Activated CD4-positive, alpha-beta T cell treated with anti-CD3 and anti-CD28 coated beads, Interleukin-2, amount 10 ng/mL, durations not matched to agents 24 days and 14 days (primary cell): ENCODE data around the gene IGF1R. TPM values are rescaled to one million over a fixed set of nuclear protein-coding genes. Genes with fewer than 3 reads are reported as not detected.

Experiments used
- DNase-seq: peaks from one replicate; pipeline ENCODE4 v3.0.0; 2022
- H3K27ac Mint-ChIP-seq: one replicate; pipeline ENCODE4 v1.8.0; 2022; ENCODE audit warnings: mild to moderate bottlenecking, mixed read lengths
- H3K27me3 Mint-ChIP-seq: one replicate; pipeline ENCODE4 v1.8.0; 2022; ENCODE audit warnings: mixed read lengths
- H3K36me3 Mint-ChIP-seq: one replicate; pipeline ENCODE4 v1.8.0; 2022; ENCODE audit warnings: low read depth, mild to moderate bottlenecking, mixed read lengths
- H3K4me1 Mint-ChIP-seq: one replicate; pipeline ENCODE4 v1.8.0; 2021; ENCODE audit warnings: mixed read lengths
- H3K4me3 Mint-ChIP-seq: one replicate; pipeline ENCODE4 v1.8.0; 2022; ENCODE audit warnings: mild to moderate bottlenecking, moderate library complexity, mixed read lengths
- H3K9me3 Mint-ChIP-seq: one replicate; pipeline ENCODE4 v1.8.0; 2021; ENCODE audit warnings: mixed read lengths
- intact Hi-C: fragments of 100-400 bp; cut with micrococcal nuclease; formaldehyde crosslinking; loops from one replicate; pipeline ENCODE4 v1.15.1; 2023
- total RNA-seq: library from RNA; stranded (reverse); gene quantifications from 2 replicates; pipeline ENCODE4 v1.2.3, GENCODE V29; 2022

The IGF1R gene
- total RNA-seq, 1 donor from 2014 or later, result 35.3 TPM

DNA sequence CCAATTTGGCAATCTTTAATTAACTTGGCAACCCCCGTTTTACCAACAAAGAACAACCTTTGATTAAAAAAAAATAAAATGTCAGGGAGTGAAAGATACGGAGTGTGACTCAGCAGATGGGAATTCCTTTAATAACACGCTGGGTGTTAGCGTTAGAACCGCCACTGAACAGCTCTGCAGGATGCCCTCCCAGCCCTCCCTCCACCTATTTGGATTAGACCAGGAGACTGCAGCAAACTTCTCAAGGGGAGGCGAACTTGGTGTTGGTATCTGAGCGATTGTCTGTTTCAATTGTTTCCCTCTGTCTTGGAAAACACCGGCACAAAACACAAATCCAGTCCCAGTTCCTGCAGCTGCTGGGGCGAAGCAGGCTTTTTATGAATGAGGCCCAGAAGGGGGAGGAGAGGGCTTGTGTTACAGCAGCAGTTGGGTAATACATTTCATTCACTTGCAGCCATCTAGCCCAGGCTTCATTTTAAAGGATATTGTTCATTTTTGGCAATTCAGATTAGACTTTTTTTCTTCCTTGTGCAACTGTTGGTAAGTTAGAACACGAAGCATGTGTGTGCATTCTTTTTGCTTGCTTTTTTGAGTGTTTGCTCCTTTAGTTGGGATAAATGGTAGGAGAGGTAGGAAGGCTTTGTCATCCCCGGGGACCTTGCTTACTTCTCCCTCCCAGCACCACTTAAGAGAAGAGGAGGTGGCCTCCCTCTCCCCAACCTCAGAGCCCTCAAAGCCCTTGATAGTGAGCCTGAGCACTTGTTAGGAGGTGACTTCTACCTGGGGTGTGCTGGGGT, 152.3 kb downstream of the IGF1R start:
- Mint-ChIP-seq H3K36me3 (no peaks in the 10 kb centered on the region), H3K27me3 (no peaks in the 10 kb centered on the region), H3K9me3 (no peaks in the 10 kb centered on the region), H3K4me3 (no peak overlapping the region), H3K27ac (no peak overlapping the region), H3K4me1 (peaks cover 7% of the 10 kb centered on the region)
- intact Hi-C loops, result no loop called here
- DNase-seq, result no peak

GRCh38 chr15:98801234-98801561, 152.9 kb downstream of the IGF1R start:
- no peaks in the 10 kb centered on the region for H3K27me3 Mint-ChIP-seq
- intact Hi-C loops, result no loop called here
- no peak for DNase-seq
- H3K36me3 Mint-ChIP-seq, result no peaks in the 10 kb centered on the region
- H3K9me3 Mint-ChIP-seq, result no peaks in the 10 kb centered on the region
- no peak overlapping the region for H3K4me3 Mint-ChIP-seq
- no peak overlapping the region for H3K27ac Mint-ChIP-seq
- H3K4me1 Mint-ChIP-seq, result peaks cover 7% of the 10 kb centered on the region

DNA sequence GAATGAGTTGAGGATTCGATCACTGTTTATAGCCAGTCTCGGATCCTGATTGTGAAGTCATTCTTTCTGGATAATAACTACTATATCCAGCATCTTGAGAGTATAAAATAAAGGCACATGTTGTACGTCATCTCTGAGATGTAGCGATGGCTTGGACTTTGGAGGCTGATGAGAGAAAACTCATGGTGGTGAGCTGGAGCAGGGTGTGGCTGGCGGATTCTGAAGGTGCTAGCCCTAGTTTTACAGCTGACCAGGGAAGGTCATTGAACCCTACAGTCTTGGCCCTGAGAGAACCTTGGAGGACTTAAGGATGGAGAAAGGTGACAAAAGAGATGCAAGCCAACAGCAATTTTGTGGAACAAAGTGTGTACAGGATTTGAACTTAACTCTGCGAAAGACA, 153.8 kb downstream of the IGF1R start:
- no peak for DNase-seq
- Mint-ChIP-seq H3K27ac (no peak overlapping the region), H3K36me3 (no peaks in the 10 kb centered on the region), H3K9me3 (no peaks in the 10 kb centered on the region), H3K4me3 (no peak overlapping the region), H3K4me1 (peaks cover 7% of the 10 kb centered on the region), H3K27me3 (no peaks in the 10 kb centered on the region)
- intact Hi-C loops, result no loop called here

GRCh38 chr15:98803228-98804056, 155.1 kb downstream of the IGF1R start:
- Mint-ChIP-seq H3K4me1 (peaks cover 7% of the 10 kb centered on the region), H3K27me3 (no peaks in the 10 kb centered on the region), H3K9me3 (no peaks in the 10 kb centered on the region), H3K36me3 (no peaks in the 10 kb centered on the region), H3K27ac (no peak overlapping the region), H3K4me3 (no peak overlapping the region)
- intact Hi-C loops, result no loop called here
- DNase-seq, result no peak

GRCh38 chr15:98804057-98804380, 155.7 kb downstream of the IGF1R start:
- DNase-seq, result no peak
- Mint-ChIP-seq H3K36me3 (no peaks in the 10 kb centered on the region), H3K4me3 (no peak overlapping the region), H3K4me1 (peaks cover 7% of the 10 kb centered on the region), H3K27ac (no peak overlapping the region), H3K27me3 (no peaks in the 10 kb centered on the region), H3K9me3 (no peaks in the 10 kb centered on the region)
- intact Hi-C loops, result no loop called here

DNA sequence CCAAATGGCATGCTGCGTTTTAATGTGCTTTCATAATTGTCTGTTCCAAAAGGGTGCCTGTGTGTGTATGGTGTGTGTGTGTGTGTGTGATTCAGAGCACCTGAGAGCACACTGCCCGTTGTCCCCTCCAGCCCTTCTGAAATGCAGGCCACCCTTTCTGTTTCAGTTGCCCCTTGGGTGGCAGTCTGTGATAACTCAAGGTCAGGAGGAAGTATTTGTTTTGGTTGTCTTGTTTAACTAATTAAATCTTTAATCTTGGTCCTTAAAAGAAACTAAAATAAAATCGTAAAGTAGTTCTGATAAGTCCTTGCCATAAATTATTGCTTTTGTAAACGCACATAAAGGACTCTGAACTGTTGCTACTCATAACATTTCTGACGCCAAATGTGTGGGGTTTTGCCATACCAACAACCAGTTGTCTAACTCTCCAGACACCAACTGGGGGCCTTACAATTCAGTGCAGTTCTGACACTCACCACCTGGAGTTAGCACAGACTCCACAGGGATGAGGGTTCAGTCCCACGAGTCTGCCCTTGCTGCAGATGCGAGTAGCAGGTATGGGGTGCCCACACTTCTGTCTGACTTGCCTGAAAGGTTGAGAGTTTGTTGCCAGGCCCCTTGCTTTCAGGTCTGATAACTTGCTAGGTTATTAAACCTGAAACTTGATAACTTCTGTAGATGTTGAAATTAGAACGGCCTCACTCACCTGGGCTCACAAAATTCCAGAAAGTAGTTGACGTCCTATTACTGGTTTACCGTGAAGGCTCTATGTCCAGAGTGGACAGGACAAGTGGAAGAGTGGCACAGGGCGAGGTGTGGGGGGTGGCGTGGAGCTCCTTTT, 157.3 kb downstream of the IGF1R start:
- DNase-seq, result no peak
- H3K27me3 Mint-ChIP-seq, result no peaks in the 10 kb centered on the region
- no peak overlapping the region for H3K27ac Mint-ChIP-seq
- H3K4me1 Mint-ChIP-seq, result peaks cover 6% of the 10 kb centered on the region
- intact Hi-C loops, result no loop called here
- no peaks in the 10 kb centered on the region for H3K9me3 Mint-ChIP-seq
- no peaks in the 10 kb centered on the region for H3K36me3 Mint-ChIP-seq
- H3K4me3 Mint-ChIP-seq, result no peak overlapping the region

DNA sequence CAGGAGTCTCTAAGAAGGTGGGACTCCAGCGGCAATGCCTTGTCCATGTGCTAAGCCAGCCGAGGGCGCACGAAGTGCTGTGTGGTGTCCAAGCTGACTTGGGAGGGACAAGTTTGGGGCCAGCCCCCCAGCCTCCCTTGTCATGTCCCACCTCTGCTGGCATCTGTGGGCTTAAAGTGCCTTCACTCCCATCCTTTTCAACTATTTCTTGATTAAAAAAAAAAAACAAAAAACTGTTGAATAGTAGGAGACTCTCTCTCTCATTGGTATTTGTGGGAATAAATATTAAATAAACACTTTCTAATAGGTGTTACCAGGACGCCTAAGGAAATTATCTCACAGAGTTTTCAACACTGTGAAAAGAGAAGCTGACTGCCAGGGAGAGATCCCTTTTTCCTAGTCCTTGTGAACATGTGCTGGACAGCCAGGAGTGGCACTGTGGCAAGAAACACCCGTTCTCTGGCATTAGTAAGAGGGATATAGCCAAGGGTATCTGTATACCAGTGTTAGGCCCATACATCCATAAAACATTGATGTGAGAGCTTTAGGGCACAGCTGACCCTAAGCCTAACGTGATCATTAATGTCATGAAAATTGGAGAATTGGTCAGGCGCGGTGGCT, 158.0 kb downstream of the IGF1R start:
- no peak overlapping the region for H3K4me3 Mint-ChIP-seq
- intact Hi-C loops, result no loop called here

GRCh38 chr15:98807262-98807661, 158.9 kb downstream of the IGF1R start:
- Mint-ChIP-seq H3K4me3 (no peak overlapping the region), H3K27me3 (no peaks in the 10 kb centered on the region), H3K4me1 (no peaks in the 10 kb centered on the region), H3K9me3 (no peaks in the 10 kb centered on the region), H3K27ac (no peak overlapping the region), H3K36me3 (no peaks in the 10 kb centered on the region)
- intact Hi-C loops, result no loop called here
- no peak for DNase-seq

More for the DNA sequence above, 158.0 kb downstream of the IGF1R start:
- H3K27me3 Mint-ChIP-seq, result no peaks in the 10 kb centered on the region
- H3K9me3 Mint-ChIP-seq, result no peaks in the 10 kb centered on the region
- H3K36me3 Mint-ChIP-seq, result no peaks in the 10 kb centered on the region
- H3K27ac Mint-ChIP-seq, result no peak overlapping the region
- no peaks in the 10 kb centered on the region for H3K4me1 Mint-ChIP-seq
- DNase-seq, result no peak

- peaks cover 1% of the 10 kb centered on the region for H3K36me3 Mint-ChIP-seq
- no peaks in the 10 kb centered on the region for H3K27me3 Mint-ChIP-seq
- H3K27ac Mint-ChIP-seq, result no peak overlapping the region
- no peaks in the 10 kb centered on the region for H3K4me1 Mint-ChIP-seq
- intact Hi-C loops, result no loop called here
- no peaks in the 10 kb centered on the region for H3K9me3 Mint-ChIP-seq
- no peak overlapping the region for H3K4me3 Mint-ChIP-seq
- DNase-seq, result no peak
These were observed 160.9 kb downstream of the IGF1R start for GRCh38 chr15:98809273-98809672.

GRCh38 chr15:98812716-98813446, 164.5 kb downstream of the IGF1R start:
- H3K27ac Mint-ChIP-seq, result no peak overlapping the region
- DNase-seq, result no peak
- intact Hi-C loops, result no loop called here
- no peaks in the 10 kb centered on the region for H3K27me3 Mint-ChIP-seq
- no peaks in the 10 kb centered on the region for H3K4me1 Mint-ChIP-seq
- peaks cover 7% of the 10 kb centered on the region for H3K36me3 Mint-ChIP-seq
- no peak overlapping the region for H3K4me3 Mint-ChIP-seq
- H3K9me3 Mint-ChIP-seq, result peaks cover 12% of the 10 kb centered on the region

- peaks cover 15% of the 10 kb centered on the region for H3K9me3 Mint-ChIP-seq
- peaks cover 7% of the 10 kb centered on the region for H3K36me3 Mint-ChIP-seq
These were observed 165.6 kb downstream of the IGF1R start for GRCh38 chr15:98813951-98814350.

GRCh38 chr15:98815207-98815606, 166.9 kb downstream of the IGF1R start:
- no peak overlapping the region for H3K27ac Mint-ChIP-seq
- no peaks in the 10 kb centered on the region for H3K4me1 Mint-ChIP-seq
- no peak for DNase-seq
- H3K9me3 Mint-ChIP-seq, result peaks cover 15% of the 10 kb centered on the region
- peaks cover 7% of the 10 kb centered on the region for H3K36me3 Mint-ChIP-seq
- H3K4me3 Mint-ChIP-seq, result no peak overlapping the region
- intact Hi-C loops, result no loop called here
- no peaks in the 10 kb centered on the region for H3K27me3 Mint-ChIP-seq

More at GRCh38 chr15:98813951-98814350, 165.6 kb downstream of the IGF1R start:
- Mint-ChIP-seq H3K27me3 (no peaks in the 10 kb centered on the region), H3K4me3 (no peak overlapping the region), H3K27ac (no peak overlapping the region), H3K4me1 (no peaks in the 10 kb centered on the region)
- DNase-seq, result no peak
- intact Hi-C loops, result no loop called here

DNA sequence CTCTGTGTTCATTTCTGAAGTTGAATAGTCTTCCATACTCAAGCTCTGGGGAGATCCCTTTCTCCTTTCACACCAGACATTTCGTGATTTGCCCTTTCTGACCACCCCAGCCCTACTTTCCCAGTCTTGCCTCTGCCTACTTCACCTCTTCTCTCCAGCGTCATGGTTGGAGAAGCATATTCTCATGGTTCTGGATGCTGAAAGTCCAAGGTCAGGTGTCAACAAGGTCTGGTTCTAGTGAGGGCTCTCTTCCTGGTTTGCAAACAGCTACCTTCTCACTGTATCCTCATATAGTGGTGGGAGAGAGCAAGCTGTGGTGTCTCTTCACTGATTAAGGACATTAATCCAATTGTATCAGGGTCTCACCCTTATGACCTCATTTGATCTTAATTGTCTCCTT, 169.4 kb downstream of the IGF1R start:
- Mint-ChIP-seq H3K4me3 (no peak overlapping the region), H3K9me3 (peaks cover 30% of the 10 kb centered on the region), H3K4me1 (no peaks in the 10 kb centered on the region), H3K36me3 (peaks cover 12% of the 10 kb centered on the region), H3K27me3 (no peaks in the 10 kb centered on the region), H3K27ac (no peak overlapping the region)
- no peak for DNase-seq
- intact Hi-C loops, result no loop called here
